Suprapubic skin (tissue), 4 donors: ENCODE results near the gene KCNJ6.

Source experiments
- CTCF ChIP-seq, 2 donors: fragments of 200-600 bp in 1 of 2; fragments of 450-650 bp in 1 of 2; sonication (generic) in 1 of 2; IDR thresholded peaks; one replicate each; pipeline ENCODE4 v1.5.1; 2016 to 2019; ENCODE audit warnings: antibody characterized with exemption in 2 of 2, mild to moderate bottlenecking in 1 of 2, moderate library complexity in 1 of 2
- EP300 ChIP-seq: sonication (generic); formaldehyde crosslinking; IDR thresholded peaks from one replicate; pipeline ENCODE4 v1.6.1; 2017; ENCODE audit warnings: antibody characterized with exemption
- POLR2A ChIP-seq, 2 donors: fragments of 450-650 bp; IDR thresholded peaks; one replicate each; pipeline ENCODE4 v1.6.1; 2017; ENCODE audit warnings: antibody characterized with exemption in 2 of 2, mild to moderate bottlenecking in 2 of 2, moderate library complexity in 2 of 2
- POLR2AphosphoS5 ChIP-seq, 3 donors: sonication (generic); formaldehyde crosslinking; IDR thresholded peaks; one replicate each; pipeline ENCODE4 v1.6.1; 2017; ENCODE audit warnings: antibody characterized with exemption in 3 of 3

- TF ChIP-seq CTCF (IDR thresholded peaks at IDR 0.05) (no peak), POLR2A (IDR thresholded peaks at IDR 0.05) (no peak), POLR2AphosphoS5 (IDR thresholded peaks at IDR 0.05) (no peak), EP300 (no peak)
Observed at GRCh38 chr21:37593740-37594471, 322.4 kb downstream of the KCNJ6 start.
